Measurements from ENCODE around the gene PTTG1IP.

The PTTG1IP gene

DNA sequence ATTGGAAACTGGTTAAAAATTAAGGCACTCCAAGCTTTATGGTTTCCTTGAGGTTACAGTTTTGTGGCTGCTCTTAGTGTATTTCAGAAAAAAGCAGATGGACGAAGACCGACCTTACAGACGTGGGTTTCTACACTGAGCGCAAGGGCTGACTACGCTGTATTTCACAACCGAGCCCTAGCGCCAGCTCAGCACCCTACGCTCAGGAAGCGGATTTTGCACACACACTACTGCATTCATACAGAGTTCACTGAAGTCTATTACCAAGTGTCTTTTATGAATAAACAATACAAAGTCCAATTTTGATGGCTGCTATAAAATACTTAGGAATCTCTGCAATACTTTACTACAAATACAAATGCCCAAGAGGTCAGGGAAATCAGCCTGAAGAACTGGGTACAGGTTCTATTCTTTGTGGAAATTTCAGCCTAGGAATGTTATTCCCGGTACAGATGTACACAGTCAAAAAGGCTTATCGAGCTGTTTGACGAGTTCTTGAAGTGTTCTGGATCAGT is 23.8 kb downstream of the PTTG1IP start:
- Histone ChIP-seq H3K27ac (ENCODE audit: low read length) (no peak overlapping the region), H3K4me3 (ENCODE audit: low read length) (no peak overlapping the region), H3K4me1 (ENCODE audit: control insufficient read depth, low read depth, low read length) (peaks cover 3% of the 10 kb centered on the region), H3K9ac (ENCODE audit: low read length) (no peak overlapping the region), H3K9me3 (ENCODE audit: control insufficient read depth, low read depth, low read length) (no peaks in the 10 kb centered on the region), H3K36me3 (ENCODE audit: control insufficient read depth, low read depth, low read length) (peaks cover 38% of the 10 kb centered on the region), H3K27me3 (ENCODE audit: control insufficient read depth, insufficient read depth, low read length) (no peaks in the 10 kb centered on the region)

DNA sequence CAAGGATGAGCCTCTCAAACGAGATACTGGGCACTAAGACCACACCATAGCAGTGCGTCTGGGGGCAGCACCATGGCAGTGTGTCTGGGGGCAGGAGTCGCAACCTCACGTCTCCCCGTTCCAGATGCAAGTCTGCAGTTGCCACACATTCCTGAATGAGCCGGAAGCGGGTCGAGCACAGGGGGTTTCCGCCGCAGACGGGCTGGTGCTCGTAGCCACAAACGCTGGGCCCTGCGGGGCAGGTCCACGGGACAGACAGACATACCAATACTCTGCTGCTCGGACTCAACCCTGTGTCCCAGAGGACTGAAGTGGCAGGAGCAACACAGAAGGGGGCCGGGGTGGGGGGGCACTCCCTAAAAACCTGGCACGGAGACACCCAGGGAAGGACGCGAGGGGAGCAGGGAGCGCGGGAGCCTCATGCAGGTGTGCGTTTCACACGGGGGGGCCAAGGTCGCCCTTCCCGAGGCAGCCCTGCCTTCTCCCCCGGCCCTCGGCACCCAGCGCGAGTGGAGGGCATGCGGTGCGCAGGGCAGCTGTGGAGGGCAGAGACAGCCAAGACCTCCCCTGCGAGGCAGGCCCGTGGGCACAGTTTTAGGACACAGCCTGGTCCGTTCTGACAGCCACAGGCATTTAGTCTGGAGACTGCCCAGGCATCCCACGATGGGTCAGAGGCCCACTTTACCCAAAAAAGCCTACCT is 24.5 kb downstream of the PTTG1IP start:
- H3K27ac ChIP-seq (ENCODE audit: low read length) = no peak overlapping the region
- no peaks in the 10 kb centered on the region for H3K27me3 ChIP-seq (ENCODE audit: control insufficient read depth, insufficient read depth, low read length)
- no peaks in the 10 kb centered on the region for H3K9me3 ChIP-seq (ENCODE audit: control insufficient read depth, low read depth, low read length)
- H3K4me3 ChIP-seq (ENCODE audit: low read length) = no peak overlapping the region
- no peak overlapping the region for H3K9ac ChIP-seq (ENCODE audit: low read length)
- peaks cover 3% of the 10 kb centered on the region for H3K4me1 ChIP-seq (ENCODE audit: control insufficient read depth, low read depth, low read length)
- H3K36me3 ChIP-seq (ENCODE audit: control insufficient read depth, low read depth, low read length) = peaks cover 32% of the 10 kb centered on the region

DNA sequence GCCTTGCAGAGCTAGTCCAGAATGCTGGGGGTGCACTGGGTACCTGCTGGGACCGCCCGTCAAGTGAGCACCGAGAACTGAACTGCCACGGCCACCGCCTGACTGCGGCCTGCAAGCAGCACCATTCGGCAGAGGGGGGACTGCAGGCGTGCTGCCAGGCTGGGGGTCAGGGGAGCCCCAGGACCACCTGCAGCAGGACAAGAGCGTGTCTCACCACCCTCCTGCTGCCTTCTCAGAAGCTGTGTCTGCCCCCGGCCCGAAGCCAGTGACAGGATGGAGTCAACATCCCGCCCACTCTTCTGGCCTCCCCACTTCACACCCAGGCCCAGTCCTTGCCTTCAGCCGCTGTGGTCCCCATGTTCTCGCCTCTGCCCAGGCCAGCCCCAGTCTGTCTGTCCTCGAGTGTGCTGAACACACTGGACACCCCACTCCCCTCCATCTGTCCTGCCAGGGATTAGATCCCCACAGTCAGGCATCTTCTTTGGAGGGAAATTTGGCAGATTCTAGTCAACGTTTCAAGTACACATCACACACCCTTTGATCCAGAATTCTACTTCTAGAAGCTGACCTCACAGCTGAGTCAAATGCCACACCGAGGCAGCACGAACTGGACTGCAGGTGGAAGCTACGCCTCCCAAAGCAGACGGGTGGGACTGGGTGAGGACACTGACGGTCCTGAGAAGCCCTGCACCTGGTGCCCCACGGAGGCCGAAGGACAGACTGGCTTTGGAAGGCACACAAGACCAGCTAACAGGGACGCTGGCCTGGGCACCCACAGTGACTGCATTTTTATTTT is 26.0 kb downstream of the PTTG1IP start:
- H3K36me3 ChIP-seq (ENCODE audit: control insufficient read depth, low read depth, low read length) = peaks cover 29% of the 10 kb centered on the region
- H3K27ac ChIP-seq (ENCODE audit: low read length) = no peak overlapping the region
- H3K9me3 ChIP-seq (ENCODE audit: control insufficient read depth, low read depth, low read length) = no peaks in the 10 kb centered on the region
- peaks cover 3% of the 10 kb centered on the region for H3K4me1 ChIP-seq (ENCODE audit: control insufficient read depth, low read depth, low read length)
- no peaks in the 10 kb centered on the region for H3K27me3 ChIP-seq (ENCODE audit: control insufficient read depth, insufficient read depth, low read length)
- H3K4me3 ChIP-seq (ENCODE audit: low read length) = no peak overlapping the region
- no peak overlapping the region for H3K9ac ChIP-seq (ENCODE audit: low read length)

DNA sequence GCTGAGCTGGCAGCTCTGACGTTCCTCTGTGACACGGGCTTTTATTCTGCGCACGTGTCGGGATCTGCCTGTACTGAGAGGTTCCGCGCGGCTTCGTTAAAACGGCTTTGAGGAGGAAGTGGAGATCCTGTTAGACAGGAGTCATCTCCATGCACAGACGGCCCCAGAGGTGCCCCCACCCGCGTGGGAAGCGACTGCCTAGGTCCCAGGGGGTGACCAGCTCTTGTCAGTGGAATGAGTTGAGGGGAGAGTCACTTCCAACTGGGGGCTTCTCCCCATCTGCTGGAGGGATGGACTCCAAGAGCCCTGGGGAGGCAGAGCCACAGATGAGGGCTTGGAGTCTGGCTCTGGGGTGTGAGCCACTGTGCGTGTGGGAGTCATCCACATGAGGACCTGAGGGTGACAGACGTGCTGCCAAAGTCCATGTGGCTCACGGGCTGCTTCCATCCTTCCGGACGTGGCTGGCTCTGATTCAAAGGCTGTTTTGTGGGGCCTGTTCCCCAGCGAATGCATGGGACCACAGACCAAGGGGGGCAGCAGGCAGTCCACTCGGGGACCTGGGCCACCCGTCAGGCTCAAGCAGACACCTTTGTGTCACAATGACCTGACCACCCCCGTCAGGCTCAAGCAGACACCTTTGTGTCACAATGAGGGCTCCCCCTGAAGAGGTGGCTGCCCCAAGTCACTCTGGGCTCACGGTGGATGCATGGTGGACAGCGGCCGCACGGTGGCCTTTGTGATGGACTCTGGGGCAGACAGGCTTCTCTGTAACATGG is 26.8 kb downstream of the PTTG1IP start:
- Histone ChIP-seq H3K4me1 (ENCODE audit: control insufficient read depth, low read depth, low read length) (peaks cover 3% of the 10 kb centered on the region), H3K9ac (ENCODE audit: low read length) (no peak overlapping the region), H3K27ac (ENCODE audit: low read length) (no peak overlapping the region), H3K4me3 (ENCODE audit: low read length) (peak overlapping the region; percentile 48), H3K27me3 (ENCODE audit: control insufficient read depth, insufficient read depth, low read length) (no peaks in the 10 kb centered on the region), H3K36me3 (ENCODE audit: control insufficient read depth, low read depth, low read length) (peaks cover 25% of the 10 kb centered on the region), H3K9me3 (ENCODE audit: control insufficient read depth, low read depth, low read length) (no peaks in the 10 kb centered on the region)

DNA sequence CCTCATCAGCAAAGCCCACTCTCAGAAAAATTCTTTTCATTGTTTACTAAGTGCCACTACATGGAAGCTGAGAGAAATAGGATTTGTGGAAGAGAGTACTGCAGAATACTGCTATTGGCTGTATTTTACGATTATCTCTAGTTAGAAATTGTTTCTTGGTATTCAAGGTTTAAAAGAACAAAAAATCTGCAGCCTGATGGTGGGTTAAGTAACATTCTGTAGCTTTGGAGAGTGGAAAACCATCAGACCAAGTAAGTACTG is 27.3 kb downstream of the PTTG1IP start:
- Histone ChIP-seq H3K36me3 (ENCODE audit: control insufficient read depth, low read depth, low read length) (peaks cover 20% of the 10 kb centered on the region), H3K9ac (ENCODE audit: low read length) (no peak overlapping the region), H3K27ac (ENCODE audit: low read length) (no peak overlapping the region), H3K4me1 (ENCODE audit: control insufficient read depth, low read depth, low read length) (peaks cover 3% of the 10 kb centered on the region), H3K27me3 (ENCODE audit: control insufficient read depth, insufficient read depth, low read length) (no peaks in the 10 kb centered on the region), H3K9me3 (ENCODE audit: control insufficient read depth, low read depth, low read length) (no peaks in the 10 kb centered on the region), H3K4me3 (ENCODE audit: low read length) (peak overlapping the region; percentile 48)

DNA sequence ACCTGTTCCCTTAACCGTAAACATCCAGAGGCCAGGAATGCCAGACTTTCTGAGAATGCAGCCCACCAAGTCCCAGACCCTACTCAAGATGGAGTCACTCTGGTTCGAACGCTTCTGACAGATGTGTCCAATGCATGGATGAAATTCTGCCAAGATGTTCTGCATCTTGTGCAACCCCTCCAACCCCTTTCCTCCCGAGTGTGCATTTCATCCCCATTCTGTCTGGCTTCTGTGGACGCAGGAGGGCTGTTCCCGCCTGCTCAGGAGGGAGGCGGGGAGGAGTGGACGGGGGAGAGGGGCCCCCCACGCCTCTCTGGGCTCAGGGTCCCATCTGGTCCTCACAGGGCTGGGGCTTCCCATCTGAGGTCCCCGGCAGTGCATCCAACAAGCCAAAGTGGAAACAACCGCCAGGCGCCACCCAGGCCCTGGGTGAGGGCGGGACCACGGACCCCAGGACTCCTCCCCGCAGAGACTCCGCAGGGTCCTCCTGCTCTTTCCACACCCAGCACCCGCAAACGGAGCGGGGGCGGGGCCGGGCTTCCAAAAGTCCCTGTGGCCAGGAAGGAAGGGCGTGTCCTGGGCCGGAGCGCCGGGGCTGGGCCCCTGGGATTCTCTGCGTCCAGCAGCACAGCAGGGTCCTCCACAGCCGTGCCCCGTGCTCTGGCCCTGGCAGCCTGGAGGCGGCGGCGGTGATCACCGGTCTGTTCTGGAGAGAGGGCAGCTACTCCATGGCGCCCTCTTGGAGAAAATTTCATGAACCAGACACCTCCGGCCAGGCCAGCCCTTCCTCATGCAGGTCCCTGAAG is 27.9 kb downstream of the PTTG1IP start:
- Histone ChIP-seq H3K4me1 (ENCODE audit: control insufficient read depth, low read depth, low read length) (peaks cover 3% of the 10 kb centered on the region), H3K36me3 (ENCODE audit: control insufficient read depth, low read depth, low read length) (peaks cover 14% of the 10 kb centered on the region), H3K27me3 (ENCODE audit: control insufficient read depth, insufficient read depth, low read length) (no peaks in the 10 kb centered on the region), H3K27ac (ENCODE audit: low read length) (no peak overlapping the region), H3K9ac (ENCODE audit: low read length) (no peak overlapping the region), H3K4me3 (ENCODE audit: low read length) (peak overlapping the region; percentile 48), H3K9me3 (ENCODE audit: control insufficient read depth, low read depth, low read length) (no peaks in the 10 kb centered on the region)

DNA sequence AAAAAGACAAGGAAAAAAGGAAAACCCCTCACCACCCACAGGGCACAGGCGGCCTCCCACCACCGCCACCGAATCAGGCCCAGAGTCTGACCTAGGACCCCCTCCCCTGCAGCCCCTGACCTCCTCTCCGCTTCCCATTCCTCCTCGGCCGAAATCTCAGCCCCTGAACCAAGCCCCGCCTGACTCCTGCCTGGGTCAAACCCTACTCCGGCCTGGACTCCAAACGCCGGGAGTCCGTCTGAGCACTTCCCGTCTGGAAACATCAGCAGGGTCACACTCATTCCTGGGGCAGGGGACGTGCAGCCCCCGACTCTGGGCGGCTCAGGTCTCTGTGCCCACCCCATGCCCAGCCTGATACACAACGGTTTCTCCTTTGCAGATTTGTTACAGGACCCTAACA is 29.2 kb downstream of the PTTG1IP start:
- Histone ChIP-seq H3K9me3 (ENCODE audit: control insufficient read depth, low read depth, low read length) (no peaks in the 10 kb centered on the region), H3K36me3 (ENCODE audit: control insufficient read depth, low read depth, low read length) (peaks cover under 1% of the 10 kb centered on the region), H3K27me3 (ENCODE audit: control insufficient read depth, insufficient read depth, low read length) (no peaks in the 10 kb centered on the region), H3K27ac (ENCODE audit: low read length) (no peak overlapping the region), H3K9ac (ENCODE audit: low read length) (peak overlapping the region; percentile 49), H3K4me3 (ENCODE audit: low read length) (peak overlapping the region; percentile 29), H3K4me1 (ENCODE audit: control insufficient read depth, low read depth, low read length) (peaks cover 3% of the 10 kb centered on the region)

DNA sequence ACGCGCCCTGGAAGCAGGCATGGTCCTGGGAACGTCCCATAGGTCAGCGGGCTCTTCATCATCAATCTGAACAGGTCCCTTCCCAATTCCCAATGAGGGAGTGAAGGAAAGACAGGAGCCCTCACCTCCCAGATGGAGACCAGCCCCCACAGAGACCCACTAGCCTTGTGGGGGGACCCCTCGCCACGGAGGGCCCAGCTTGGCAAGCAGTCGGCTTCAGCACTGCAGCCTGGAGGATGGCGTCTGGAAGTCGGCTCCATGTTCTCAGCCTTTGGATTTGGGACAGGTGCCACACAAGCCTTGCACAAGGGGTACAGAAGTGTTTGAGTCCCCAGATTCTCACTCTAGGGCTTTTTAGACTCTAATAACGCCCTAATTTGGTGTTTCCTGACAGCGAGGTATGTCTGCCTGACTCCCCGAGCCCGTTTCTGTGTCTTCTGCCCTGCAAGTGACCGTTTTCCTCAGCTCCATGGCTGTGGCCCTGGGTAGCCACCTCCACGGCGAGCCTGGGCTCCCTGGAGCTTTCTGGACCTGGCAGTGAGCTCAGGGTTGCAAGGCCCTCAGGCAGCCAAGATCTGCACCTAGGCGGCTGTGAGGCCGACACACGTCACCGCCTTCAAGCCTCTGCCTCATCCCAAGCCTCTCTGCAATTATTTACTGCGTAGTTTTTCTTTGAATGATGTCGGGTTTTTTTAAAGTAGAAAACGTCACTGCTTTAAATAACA is 30.6 kb downstream of the PTTG1IP start:
- no peak overlapping the region for H3K9ac ChIP-seq (ENCODE audit: low read length)
- H3K9me3 ChIP-seq (ENCODE audit: control insufficient read depth, low read depth, low read length) = no peaks in the 10 kb centered on the region
- no peak overlapping the region for H3K27ac ChIP-seq (ENCODE audit: low read length)
- H3K27me3 ChIP-seq (ENCODE audit: control insufficient read depth, insufficient read depth, low read length) = no peaks in the 10 kb centered on the region
- no peak overlapping the region for H3K4me3 ChIP-seq (ENCODE audit: low read length)
- H3K36me3 ChIP-seq (ENCODE audit: control insufficient read depth, low read depth, low read length) = no peaks in the 10 kb centered on the region
- H3K4me1 ChIP-seq (ENCODE audit: control insufficient read depth, low read depth, low read length) = peaks cover 3% of the 10 kb centered on the region

DNA sequence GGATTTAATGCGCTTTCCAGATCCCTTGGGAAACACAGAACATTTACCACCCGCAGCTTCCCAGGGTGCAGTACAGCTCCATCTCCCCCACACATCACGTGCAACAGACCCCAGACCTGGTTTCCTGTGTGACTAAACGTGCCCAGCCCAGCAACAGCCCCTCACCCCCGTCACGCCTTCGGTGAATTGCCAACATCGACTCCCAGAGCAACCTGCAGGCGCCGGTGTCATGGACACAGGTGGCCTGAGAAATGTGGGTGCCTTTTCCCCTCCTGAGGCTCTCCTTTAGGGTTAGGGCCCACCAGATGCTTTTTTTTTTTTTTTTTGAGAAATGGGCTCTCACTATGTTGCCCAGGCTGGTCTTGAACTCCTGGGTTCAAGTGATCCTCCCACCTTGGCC is 31.4 kb downstream of the PTTG1IP start:
- H3K4me3 ChIP-seq (ENCODE audit: low read length) = no peak overlapping the region
- H3K27ac ChIP-seq (ENCODE audit: low read length) = no peak overlapping the region
- H3K9me3 ChIP-seq (ENCODE audit: control insufficient read depth, low read depth, low read length) = no peaks in the 10 kb centered on the region
- H3K9ac ChIP-seq (ENCODE audit: low read length) = no peak overlapping the region
- no peaks in the 10 kb centered on the region for H3K27me3 ChIP-seq (ENCODE audit: control insufficient read depth, insufficient read depth, low read length)
- peaks cover 3% of the 10 kb centered on the region for H3K4me1 ChIP-seq (ENCODE audit: control insufficient read depth, low read depth, low read length)
- H3K36me3 ChIP-seq (ENCODE audit: control insufficient read depth, low read depth, low read length) = no peaks in the 10 kb centered on the region

DNA sequence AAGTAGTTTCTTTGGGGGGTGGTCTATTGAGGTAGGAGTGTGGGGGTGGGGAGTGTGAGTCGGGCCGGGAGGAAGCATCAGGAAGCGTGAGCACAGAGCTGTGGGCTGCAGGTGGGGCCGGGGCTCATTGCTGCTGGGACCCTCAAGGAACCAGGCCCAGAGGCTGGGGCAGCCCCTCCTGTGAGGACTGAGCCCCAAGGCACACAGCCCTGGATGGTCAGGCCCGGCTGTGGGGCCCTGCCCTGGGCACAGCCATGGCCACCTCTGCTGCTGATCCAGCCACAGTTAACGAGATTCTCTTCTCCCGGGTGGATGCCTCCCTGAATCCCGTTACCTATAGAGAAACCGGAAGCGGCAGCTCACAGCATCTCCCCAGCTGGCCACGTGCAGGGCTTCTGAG is 32.7 kb downstream of the PTTG1IP start:
- Histone ChIP-seq H3K9ac (ENCODE audit: low read length) (no peak overlapping the region), H3K4me3 (ENCODE audit: low read length) (no peak overlapping the region), H3K4me1 (ENCODE audit: control insufficient read depth, low read depth, low read length) (no peaks in the 10 kb centered on the region), H3K27me3 (ENCODE audit: control insufficient read depth, insufficient read depth, low read length) (no peaks in the 10 kb centered on the region), H3K9me3 (ENCODE audit: control insufficient read depth, low read depth, low read length) (no peaks in the 10 kb centered on the region), H3K36me3 (ENCODE audit: control insufficient read depth, low read depth, low read length) (no peaks in the 10 kb centered on the region), H3K27ac (ENCODE audit: low read length) (no peak overlapping the region)

All from iPS-18a (cell line).